Measurements from ENCODE around the gene KRT24. TPM values are rescaled to one million over a fixed set of nuclear protein-coding genes. Genes with fewer than 3 reads are reported as not detected.
A peak's percentile ranks its signal among the peaks of the same experiment; 100 is the strongest.

KRT24 gene
- total RNA-seq, 2 donors from 2014 or later: not detected

GRCh38 chr17:40658396-40658795, 45.2 kb downstream of the KRT24 start:
- TF ChIP-seq CTCF (conservative IDR thresholded peaks at IDR 0.05): no peak
- H3K27ac Mint-ChIP-seq: no peak overlapping the region
- no peak overlapping the region for H3K4me3 Mint-ChIP-seq
- H3K9me3 Mint-ChIP-seq: no peaks in the 10 kb centered on the region
- peaks cover 3% of the 10 kb centered on the region for H3K4me1 ChIP-seq (ENCODE audit: control insufficient read depth, insufficient read depth, low read length)
- H3K36me3 Mint-ChIP-seq (ENCODE audit: low read depth): no peaks in the 10 kb centered on the region
- H3K27me3 ChIP-seq (ENCODE audit: control insufficient read depth, insufficient read depth, low read length, poor library complexity, severe bottlenecking): no peaks in the 10 kb centered on the region
- no peaks in the 10 kb centered on the region for H3K36me3 ChIP-seq (ENCODE audit: control insufficient read depth, insufficient read depth, low read length)
- H3K9me3 ChIP-seq (ENCODE audit: control insufficient read depth, low read length): no peaks in the 10 kb centered on the region
- H3K4me3 ChIP-seq (ENCODE audit: low read length): no peak overlapping the region
- H3K27me3 Mint-ChIP-seq (ENCODE audit: insufficient read depth): no peaks in the 10 kb centered on the region
- no peak overlapping the region for H3K9ac ChIP-seq (ENCODE audit: extremely low read depth, low read length, poor library complexity, severe bottlenecking)
- no peak for DNase-seq
- H3K4me1 Mint-ChIP-seq: peaks cover 8% of the 10 kb centered on the region
- no peak overlapping the region for H3K27ac ChIP-seq (ENCODE audit: low read depth, low read length)

- H3K4me3 ChIP-seq (ENCODE audit: low read length): no peak overlapping the region
- H3K36me3 ChIP-seq (ENCODE audit: control insufficient read depth, insufficient read depth, low read length): no peaks in the 10 kb centered on the region
- H3K27ac Mint-ChIP-seq: no peak overlapping the region
- no peaks in the 10 kb centered on the region for H3K27me3 Mint-ChIP-seq (ENCODE audit: insufficient read depth)
- no peak overlapping the region for H3K9ac ChIP-seq (ENCODE audit: extremely low read depth, low read length, poor library complexity, severe bottlenecking)
- no peak overlapping the region for H3K4me3 Mint-ChIP-seq
- H3K27ac ChIP-seq (ENCODE audit: low read depth, low read length): no peak overlapping the region
- no peaks in the 10 kb centered on the region for H3K9me3 ChIP-seq (ENCODE audit: control insufficient read depth, low read length)
- no peak for DNase-seq
- no peaks in the 10 kb centered on the region for H3K9me3 Mint-ChIP-seq
- no peaks in the 10 kb centered on the region for H3K36me3 Mint-ChIP-seq (ENCODE audit: low read depth)
- WGBS, 2 experiments (ENCODE audit: insufficient coverage in 1 of 2, insufficient read length in 1 of 2): 86 to 89% methylated on average over 3 to 5 of the region's 5 CpGs
- H3K27me3 ChIP-seq (ENCODE audit: control insufficient read depth, insufficient read depth, low read length, poor library complexity, severe bottlenecking): no peaks in the 10 kb centered on the region
- peaks cover 6% of the 10 kb centered on the region for H3K4me1 ChIP-seq (ENCODE audit: control insufficient read depth, insufficient read depth, low read length)
- peaks cover 16% of the 10 kb centered on the region for H3K4me1 Mint-ChIP-seq
- no peak for TF ChIP-seq CTCF (conservative IDR thresholded peaks at IDR 0.05)
These were observed 51.6 kb downstream of the KRT24 start for GRCh38 chr17:40651939-40652338.

- Histone ChIP-seq H3K4me3 (ENCODE audit: low read length) (peak overlapping the region; percentile 93), H3K36me3 (ENCODE audit: control insufficient read depth, insufficient read depth, low read length) (peaks cover 22% of the 10 kb centered on the region), H3K27me3 (ENCODE audit: control insufficient read depth, insufficient read depth, low read length, poor library complexity, severe bottlenecking) (no peaks in the 10 kb centered on the region), H3K9me3 (ENCODE audit: control insufficient read depth, low read length) (no peaks in the 10 kb centered on the region), H3K9ac (ENCODE audit: extremely low read depth, low read length, poor library complexity, severe bottlenecking) (peak overlapping the region; percentile 97), H3K27ac (ENCODE audit: low read depth, low read length) (peak overlapping the region; percentile 99), H3K4me1 (ENCODE audit: control insufficient read depth, insufficient read depth, low read length) (peaks cover 3% of the 10 kb centered on the region)
- Mint-ChIP-seq H3K27ac (peak overlapping the region; percentile 99), H3K36me3 (ENCODE audit: low read depth) (peaks cover 14% of the 10 kb centered on the region), H3K9me3 (no peaks in the 10 kb centered on the region), H3K27me3 (ENCODE audit: insufficient read depth) (no peaks in the 10 kb centered on the region), H3K4me3 (peak overlapping the region; percentile 95), H3K4me1 (peaks cover 34% of the 10 kb centered on the region)
- TF ChIP-seq CTCF (conservative IDR thresholded peaks at IDR 0.05): no peak
- 7 to 12% methylated on average over 23 to 28 of the region's 28 CpGs for WGBS, 2 experiments (ENCODE audit: insufficient coverage in 1 of 2, insufficient read length in 1 of 2)
- no peak for DNase-seq
These were observed 55.1 kb downstream of the KRT24 start for GRCh38 chr17:40648384-40648968.

Other genes starting within 250 kb of the KRT24 start
- gene TNS4, start 202.1 kb downstream of the KRT24 start, total RNA-seq: 1 to 10 TPM in 1 of 2 donors, under 1 TPM in 1; 0.89 to 2.5 TPM
- under 1 TPM in 1 of 2 donors, not detected in 1; 0.53 TPM for gene CCR7, start 138.3 kb downstream of the KRT24 start, total RNA-seq
- 100 to 1,000 TPM; 156 to 191 TPM for gene SMARCE1, start 55.9 kb downstream of the KRT24 start, total RNA-seq
- gene KRT222, start 38.6 kb downstream of the KRT24 start, total RNA-seq: 1 to 10 TPM; 1.4 to 2.3 TPM
- not detected for gene KRT25, start 51.6 kb upstream of the KRT24 start, total RNA-seq
- not detected for gene KRT26, start 68.4 kb upstream of the KRT24 start, total RNA-seq
- not detected for gene KRT27, start 78.8 kb upstream of the KRT24 start, total RNA-seq
- not detected for gene KRT28, start 96.2 kb upstream of the KRT24 start, total RNA-seq
- 10 to 100 TPM; 22.3 to 46.8 TPM for gene KRT10, start 118.9 kb upstream of the KRT24 start, total RNA-seq
- gene KRT12, start 163.5 kb upstream of the KRT24 start, total RNA-seq: not detected
- not detected for gene KRT20, start 181.5 kb upstream of the KRT24 start, total RNA-seq
- gene KRT23, start 233.9 kb upstream of the KRT24 start, total RNA-seq: not detected

All from endodermal cell (in vitro differentiated cells).